Measurements from ENCODE around the gene CD93.

CD93 gene

GRCh38 chr20:23032750-23033078 lies 53.4 kb downstream of the CD93 start:
- DNase-seq: no peak

- DNase-seq: no peak
Observed at GRCh38 chr20:23032056-23032749, 53.9 kb downstream of the CD93 start.

GRCh38 chr20:23031346-23031745 lies 54.8 kb downstream of the CD93 start:
- DNase-seq: no peak

All from NCI-H1436 (cell line).